ACC112 (cell line): ENCODE data around the gene DMBT1.

Experiments
- H2AFZ ChIP-seq: fragments of 200-600 bp; sonication (generic); one replicate; pipeline ENCODE4 v1.6.0; 2017; ENCODE audit warnings: antibody characterized with exemption, low read length; ENCODE audit not compliant: unreplicated experiment
- H3K27ac ChIP-seq: fragments of 200-600 bp; sonication (generic); 2 replicates; pipeline ENCODE4 v1.5.1; 2014; ENCODE audit warnings: low read depth, mild to moderate bottlenecking, antibody characterized with exemption, low read length, moderate library complexity
- H3K27me3 ChIP-seq: fragments of 200-600 bp; sonication (generic); 2 replicates; pipeline ENCODE4 v1.6.1; 2014; ENCODE audit warnings: mild to moderate bottlenecking, antibody characterized with exemption, low read length, moderate library complexity, mixed read lengths; ENCODE audit not compliant: insufficient read depth
- H3K36me3 ChIP-seq: fragments of 200-600 bp; sonication (generic); 2 replicates; pipeline ENCODE4 v1.6.1; 2016; ENCODE audit warnings: mild to moderate bottlenecking, antibody characterized with exemption, low read length, moderate library complexity, mixed read lengths; ENCODE audit not compliant: insufficient read depth
- H3K4me1 ChIP-seq: fragments of 200-600 bp; sonication (generic); one replicate; pipeline ENCODE4 v1.6.1; 2016; ENCODE audit warnings: low read length, mixed read lengths; ENCODE audit not compliant: insufficient read depth, unreplicated experiment, control insufficient read depth
- H3K4me3 ChIP-seq: fragments of 200-600 bp; sonication (generic); 2 replicates; pipeline ENCODE4 v1.5.1; 2014; ENCODE audit warnings: mild to moderate bottlenecking, low read depth, low read length
- H3K79me2 ChIP-seq: fragments of 200-600 bp; sonication (generic); one replicate; pipeline ENCODE4 v1.6.0; 2016; ENCODE audit warnings: low read length; ENCODE audit not compliant: control insufficient read depth, unreplicated experiment, insufficient read depth

DMBT1 gene

GRCh38 chr10:122658356-122659049, 97.9 kb downstream of the DMBT1 start:
- Histone ChIP-seq H3K36me3 (no peaks in the 10 kb centered on the region), H3K27me3 (peaks cover 48% of the 10 kb centered on the region), H3K27ac (no peak overlapping the region), H2AFZ (no peak overlapping the region), H3K79me2 (no peaks in the 10 kb centered on the region), H3K4me3 (no peak overlapping the region), H3K4me1 (no peaks in the 10 kb centered on the region)

- Histone ChIP-seq H3K79me2 (no peaks in the 10 kb centered on the region), H3K36me3 (no peaks in the 10 kb centered on the region), H3K4me3 (no peak overlapping the region), H3K27me3 (peaks cover 46% of the 10 kb centered on the region), H3K4me1 (no peaks in the 10 kb centered on the region), H2AFZ (no peak overlapping the region), H3K27ac (no peak overlapping the region)
Observed at GRCh38 chr10:122659126-122659525, 98.6 kb downstream of the DMBT1 start.

DNA sequence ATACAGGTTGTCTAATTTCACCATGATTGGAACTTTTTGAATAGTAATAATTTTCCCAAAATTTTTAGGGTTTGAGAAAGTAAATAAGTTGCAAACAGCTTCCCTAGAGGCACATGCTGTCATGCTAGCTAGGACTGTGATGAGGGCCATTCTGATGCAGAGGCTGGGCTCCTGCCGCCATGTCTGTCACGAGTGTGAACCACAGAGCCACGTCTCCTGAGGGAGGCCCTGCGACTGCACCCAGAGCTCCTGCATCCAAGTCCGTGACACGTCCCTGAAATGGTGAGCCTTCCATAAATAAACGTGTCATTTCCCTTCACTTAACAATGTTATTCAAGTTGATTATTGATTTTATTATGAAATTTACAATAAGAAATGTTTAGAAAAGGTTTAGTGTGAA, 99.1 kb downstream of the DMBT1 start:
- no peak overlapping the region for H2AFZ ChIP-seq
- H3K27ac ChIP-seq, result no peak overlapping the region
- no peaks in the 10 kb centered on the region for H3K79me2 ChIP-seq
- no peaks in the 10 kb centered on the region for H3K36me3 ChIP-seq
- no peaks in the 10 kb centered on the region for H3K4me1 ChIP-seq
- H3K27me3 ChIP-seq, result peaks cover 48% of the 10 kb centered on the region
- H3K4me3 ChIP-seq, result no peak overlapping the region

- no peak overlapping the region for H3K27ac ChIP-seq
- H3K4me3 ChIP-seq, result no peak overlapping the region
- no peak overlapping the region for H2AFZ ChIP-seq
- H3K4me1 ChIP-seq, result no peaks in the 10 kb centered on the region
- no peaks in the 10 kb centered on the region for H3K36me3 ChIP-seq
- peaks cover 46% of the 10 kb centered on the region for H3K27me3 ChIP-seq
- H3K79me2 ChIP-seq, result no peaks in the 10 kb centered on the region
Observed at GRCh38 chr10:122660696-122661095, 100.1 kb downstream of the DMBT1 start.

- no peaks in the 10 kb centered on the region for H3K36me3 ChIP-seq
- H3K4me1 ChIP-seq, result no peaks in the 10 kb centered on the region
- H3K27me3 ChIP-seq, result peaks cover 52% of the 10 kb centered on the region
- no peak overlapping the region for H3K4me3 ChIP-seq
- no peaks in the 10 kb centered on the region for H3K79me2 ChIP-seq
- H3K27ac ChIP-seq, result no peak overlapping the region
- no peak overlapping the region for H2AFZ ChIP-seq
Observed at GRCh38 chr10:122662231-122662630, 101.7 kb downstream of the DMBT1 start.

DNA sequence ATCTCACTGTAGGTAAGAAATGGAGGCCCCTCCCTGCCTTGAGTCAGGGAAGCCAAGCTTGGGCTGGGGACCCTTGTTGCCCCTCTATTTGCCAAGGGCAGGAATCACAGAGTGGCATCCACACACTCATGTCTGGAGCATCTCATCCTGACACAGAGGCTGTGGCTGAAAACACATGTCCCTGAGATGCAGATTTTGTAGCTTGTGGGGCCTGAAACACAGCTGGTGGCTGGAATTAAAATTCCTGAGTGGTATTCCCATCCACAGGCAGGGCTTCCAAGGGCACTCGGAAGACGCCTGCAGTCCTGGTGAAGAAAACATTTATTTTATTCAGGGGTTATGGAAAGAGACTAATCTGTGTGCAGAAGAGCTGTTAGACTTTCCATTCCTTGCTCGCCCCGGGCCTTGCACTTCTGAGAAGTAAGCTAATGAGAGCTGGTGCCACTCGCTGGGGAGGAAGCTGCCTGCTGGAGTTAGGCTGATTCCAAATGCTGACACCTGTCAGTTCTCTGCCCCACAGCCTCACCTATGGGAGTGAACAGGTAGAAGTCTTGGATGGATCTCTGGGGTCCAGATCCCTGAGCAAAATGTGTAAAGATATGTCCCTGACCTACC, 103.1 kb downstream of the DMBT1 start:
- no peak overlapping the region for H2AFZ ChIP-seq
- H3K4me3 ChIP-seq, result no peak overlapping the region
- no peaks in the 10 kb centered on the region for H3K4me1 ChIP-seq
- H3K36me3 ChIP-seq, result no peaks in the 10 kb centered on the region
- H3K79me2 ChIP-seq, result no peaks in the 10 kb centered on the region
- no peak overlapping the region for H3K27ac ChIP-seq
- H3K27me3 ChIP-seq, result peaks cover 57% of the 10 kb centered on the region

GRCh38 chr10:122664501-122664900, 103.9 kb downstream of the DMBT1 start:
- Histone ChIP-seq H3K36me3 (no peaks in the 10 kb centered on the region), H3K4me1 (no peaks in the 10 kb centered on the region), H3K27me3 (peaks cover 63% of the 10 kb centered on the region), H2AFZ (no peak overlapping the region), H3K4me3 (no peak overlapping the region), H3K27ac (no peak overlapping the region), H3K79me2 (no peaks in the 10 kb centered on the region)

DNA sequence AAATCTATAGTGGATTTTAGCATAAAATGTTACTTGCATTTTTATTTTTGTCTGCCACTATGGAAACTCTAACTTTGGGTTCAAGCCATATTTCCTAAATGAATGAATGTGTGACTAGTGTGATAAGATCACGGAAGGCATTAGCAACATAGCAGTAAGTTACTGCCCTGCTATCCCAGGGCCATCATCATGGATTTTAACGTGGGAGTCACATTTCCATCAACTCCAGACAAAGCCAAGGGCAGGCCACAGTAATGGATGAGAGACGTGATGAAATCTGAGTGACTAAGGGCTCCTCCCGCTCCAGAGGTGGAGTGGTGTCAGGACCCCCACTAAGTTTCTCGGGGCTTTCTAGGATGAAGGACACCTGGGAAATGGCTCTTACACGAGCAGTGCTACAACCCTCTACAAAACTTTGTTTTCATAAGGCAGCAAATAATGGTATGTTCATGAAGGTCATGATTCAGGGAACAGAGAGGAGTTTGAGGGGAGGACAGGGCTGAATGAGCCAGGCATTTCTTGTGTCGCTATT, 104.8 kb downstream of the DMBT1 start:
- Histone ChIP-seq H3K4me3 (no peak overlapping the region), H3K4me1 (no peaks in the 10 kb centered on the region), H2AFZ (no peak overlapping the region), H3K27me3 (peaks cover 69% of the 10 kb centered on the region), H3K36me3 (no peaks in the 10 kb centered on the region), H3K79me2 (no peaks in the 10 kb centered on the region), H3K27ac (no peak overlapping the region)

- no peaks in the 10 kb centered on the region for H3K36me3 ChIP-seq
- H3K79me2 ChIP-seq, result no peaks in the 10 kb centered on the region
- H3K4me3 ChIP-seq, result no peak overlapping the region
- H3K4me1 ChIP-seq, result no peaks in the 10 kb centered on the region
- H3K27me3 ChIP-seq, result peaks cover 75% of the 10 kb centered on the region
- H3K27ac ChIP-seq, result no peak overlapping the region
- no peak overlapping the region for H2AFZ ChIP-seq
Observed at GRCh38 chr10:122665946-122666345, 105.4 kb downstream of the DMBT1 start.

DNA sequence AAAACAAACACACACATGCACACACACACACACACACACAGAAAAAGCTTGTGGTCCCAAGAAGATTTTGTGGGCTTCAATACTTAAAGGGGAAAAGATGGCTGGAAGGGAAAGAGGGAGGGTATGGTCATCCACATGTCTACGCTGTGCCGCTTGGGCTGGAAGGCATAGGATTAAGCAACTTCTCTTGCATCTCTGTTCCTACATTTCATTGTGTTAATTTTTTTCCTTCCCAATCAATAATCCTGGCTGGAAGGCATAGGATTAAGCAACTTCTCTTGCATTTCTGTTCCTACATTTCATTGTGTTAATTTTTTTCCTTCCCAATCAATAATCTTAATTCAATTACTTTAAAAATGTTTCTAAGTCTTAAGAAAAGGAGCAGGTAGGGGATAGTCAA, 108.5 kb downstream of the DMBT1 start:
- Histone ChIP-seq H3K4me1 (no peaks in the 10 kb centered on the region), H3K79me2 (no peaks in the 10 kb centered on the region), H2AFZ (no peak overlapping the region), H3K4me3 (no peak overlapping the region), H3K36me3 (no peaks in the 10 kb centered on the region), H3K27ac (no peak overlapping the region), H3K27me3 (peaks cover 84% of the 10 kb centered on the region)

DNA sequence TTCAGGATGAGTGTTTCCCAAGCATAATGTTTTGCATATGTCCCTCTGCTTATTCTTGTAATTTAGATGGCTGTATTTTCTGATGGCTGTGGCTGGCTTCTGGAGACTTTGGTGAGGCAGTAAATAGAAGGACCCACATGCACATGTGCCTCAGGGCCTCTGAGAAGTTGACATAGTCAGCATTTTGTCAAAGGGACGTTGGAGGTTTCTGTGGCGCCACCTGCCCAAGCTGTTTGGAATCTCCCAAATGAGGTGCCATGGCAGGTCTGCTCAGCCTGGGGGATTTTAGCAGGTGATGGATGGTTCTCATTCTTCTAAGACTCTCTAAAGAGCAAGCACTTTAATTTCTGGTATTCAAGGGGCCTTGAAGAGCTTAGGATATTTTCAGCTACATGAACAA, 109.3 kb downstream of the DMBT1 start:
- H2AFZ ChIP-seq, result no peak overlapping the region
- no peaks in the 10 kb centered on the region for H3K79me2 ChIP-seq
- no peak overlapping the region for H3K27ac ChIP-seq

More for the DNA sequence above, 109.3 kb downstream of the DMBT1 start:
- Histone ChIP-seq H3K36me3 (no peaks in the 10 kb centered on the region), H3K4me3 (no peak overlapping the region), H3K27me3 (peaks cover 84% of the 10 kb centered on the region), H3K4me1 (no peaks in the 10 kb centered on the region)
